Pancreas (tissue), 10 donors: ENCODE data around the gene MED13. TPM values are rescaled to one million over a fixed set of nuclear protein-coding genes. Genes with fewer than 3 reads are reported as not detected.

Experiments
- ATAC-seq, 4 donors: fragments of 200-7000 bp; cut with Tn5 transposase; one replicate each; pipeline versions ENCODE4 v1.8.0 to v1.9.1; 2020; ENCODE audit warnings: mild to moderate bottlenecking in 4 of 4, moderate library complexity in 4 of 4
- DNase-seq, 6 donors: peaks; one replicate each; pipeline ENCODE4 v3.0.0-alpha.2; 2020
- FAIRE-seq: peaks from 2 replicates; lab custom pipeline; 2012; peaks lifted over from hg19 to GRCh38; lab: Jason Lieb, UNC
- H3K27ac ChIP-seq, 4 donors: fragments of 200-600 bp; sonication (generic); 1 replicate in 3 of 4; 2 replicates in 1 of 4; pipeline versions ENCODE4 v1.5.0 to v1.8.0; 2020
- H3K27me3 ChIP-seq, 4 donors: fragments of 200-600 bp; one replicate each; pipeline ENCODE4 v1.8.0; 2021
- H3K36me3 ChIP-seq, 3 donors: fragments of 200-600 bp; sonication (generic) in 1 of 3; one replicate each; pipeline versions ENCODE4 v1.5.0 to v1.8.0; 2020 to 2021
- H3K4me1 ChIP-seq, 3 donors: fragments of 200-600 bp; one replicate each; pipeline ENCODE4 v1.8.0; 2021
- H3K4me3 ChIP-seq, 4 donors: fragments of 200-600 bp; sonication (generic) in 2 of 4; one replicate each; pipeline versions ENCODE4 v1.5.0 to v1.8.0; 2020 to 2021
- H3K9me3 ChIP-seq, 4 donors: fragments of 200-600 bp; one replicate each; pipeline ENCODE4 v1.8.0; 2021
- CTCF ChIP-seq, 4 donors: fragments of 200-600 bp; sonication (generic) in 3 of 4; IDR thresholded peaks; one replicate each; pipeline versions ENCODE4 v1.5.0 to v1.8.0; 2021; ENCODE audit warnings: antibody characterized with exemption in 4 of 4
- WGBS, 2 donors: extraction: QIAGEN DNeasy Blood & Tissue Kit; methylation state at CpG; one replicate each; pipeline ENCODE4 v1.1.7; 2013; 5-methylcytosine and 5-hydroxymethylcytosine counted together
- intact Hi-C, 3 donors: fragments of 100-400 bp; cut with DNase I; formaldehyde crosslinking; loops; one replicate each; pipeline versions ENCODE4 v1.11.1 to v1.14.2; 2022
- polyA plus RNA-seq, 2 donors: library from polyadenylated mRNA; stranded (reverse); fragments of 200-250 nt; gene quantifications; one replicate each; pipeline ENCODE4 v1.2.3, GENCODE V29; 2013
- total RNA-seq, 6 donors: library from RNA; stranded (reverse); fragmentation: NEBNext Ultra II Directional in 4 of 6; extraction: Animal tissue kit (Norgen Biotek cat#: 25700) in 4 of 6; gene quantifications; one replicate each; pipeline versions ENCODE4 v1.2.1 to v1.2.4, GENCODE V29; 2021 to 2023
- donor health status: healthy with polysubstance abuse.
- donor health status: DM: no; HTN: no; CAD: no; lungs with moderate emphysema.
- donor health status: DM: no; HTN: no; CAD: no.
- donor health status: control.
- donor health status: control.
- donor health status: Bipolar disorder and iron deficiency.
- donor health status: DM: yes; HTN: yes; CAD: no.
- donor health status: DM: no; HTN: no; CAD: no.
- donor health status: DM: no; HTN: no; CAD: no.
- donor health status: DM: yes; HTN: yes; CAD: no.

MED13 gene
- total and polyA plus RNA-seq, 8 donors = 5.0 to 39.8 (median 27.6) TPM

- intact Hi-C loops = no loop called here
- TF ChIP-seq CTCF (IDR thresholded peaks at IDR 0.05) = no peak
- FAIRE-seq = no peak
- Histone ChIP-seq H3K27me3 (no peaks in the 10 kb centered on the region), H3K36me3 (peaks cover 0 to 12% (median 7%) of the 10 kb centered on the region in 3 donors), H3K4me3 (no peak overlapping the region), H3K4me1 (peaks cover 4 to 31% (median 24%) of the 10 kb centered on the region in 3 donors), H3K9me3 (no peaks in the 10 kb centered on the region), H3K27ac (no peak overlapping the region)
- 68 to 71% methylated on average over 5 of the region's 5 CpGs for WGBS, 2 donors
- DNase-seq = no peak
- ATAC-seq = no peak
Measured at GRCh38 chr17:62049299-62049698, 15.8 kb downstream of the MED13 start.

- ATAC-seq = no peak
- no peak for FAIRE-seq
- Histone ChIP-seq H3K36me3 (peaks cover 0 to 12% (median 7%) of the 10 kb centered on the region in 3 donors), H3K27ac (no peak overlapping the region), H3K4me1 (peaks cover 4 to 20% (median 20%) of the 10 kb centered on the region in 3 donors), H3K27me3 (no peaks in the 10 kb centered on the region), H3K9me3 (no peaks in the 10 kb centered on the region), H3K4me3 (no peak overlapping the region)
- no peak for TF ChIP-seq CTCF (IDR thresholded peaks at IDR 0.05)
- intact Hi-C loops = no loop called here
- DNase-seq = no peak
- 91 to 92% methylated on average over 2 of the region's 2 CpGs for WGBS, 2 donors
Measured at GRCh38 chr17:62048262-62048661, 16.8 kb downstream of the MED13 start.

- H3K4me3 ChIP-seq = no peak overlapping the region
- no peak overlapping the region for H3K27ac ChIP-seq
- peaks cover 0 to 7% (median 0%) of the 10 kb centered on the region in 3 donors for H3K4me1 ChIP-seq
- intact Hi-C loops = no loop called here
- DNase-seq (no peak), FAIRE-seq (no peak), ATAC-seq (no peak)
- WGBS, 2 donors = 98 to 100% methylated on average over 1 of the region's 1 CpG
- H3K9me3 ChIP-seq = no peaks in the 10 kb centered on the region
- TF ChIP-seq CTCF (IDR thresholded peaks at IDR 0.05) = no peak
- H3K27me3 ChIP-seq = no peaks in the 10 kb centered on the region
- H3K36me3 ChIP-seq = peaks cover 0 to 12% (median under 1%) of the 10 kb centered on the region in 3 donors
Measured at GRCh38 chr17:62045517-62045916, 19.6 kb downstream of the MED13 start.

- DNase-seq = no peak
- 93 to 95% methylated on average over 4 of the region's 4 CpGs for WGBS, 2 donors
- peaks cover 0 to 12% (median 0%) of the 10 kb centered on the region in 3 donors for H3K36me3 ChIP-seq
- intact Hi-C loops = no loop called here
- H3K27ac ChIP-seq = no peak overlapping the region
- no peak overlapping the region for H3K4me3 ChIP-seq
- TF ChIP-seq CTCF (IDR thresholded peaks at IDR 0.05) = no peak
- H3K9me3 ChIP-seq = no peaks in the 10 kb centered on the region
- H3K4me1 ChIP-seq = peaks cover 0 to 7% (median 0%) of the 10 kb centered on the region in 3 donors
- FAIRE-seq = no peak
- no peak for ATAC-seq
- H3K27me3 ChIP-seq = no peaks in the 10 kb centered on the region
Measured at GRCh38 chr17:62045109-62045508, 20.0 kb downstream of the MED13 start.

GRCh38 chr17:62043602-62044001 is 21.5 kb downstream of the MED13 start:
- DNase-seq (no peak), FAIRE-seq (no peak), ATAC-seq (no peak)
- intact Hi-C loops = no loop called here
- H3K4me3 ChIP-seq = no peak overlapping the region
- TF ChIP-seq CTCF (IDR thresholded peaks at IDR 0.05) = no peak
- H3K36me3 ChIP-seq = peaks cover 0 to 16% (median 0%) of the 10 kb centered on the region in 3 donors
- H3K4me1 ChIP-seq = no peaks in the 10 kb centered on the region
- no peak overlapping the region for H3K27ac ChIP-seq
- no peaks in the 10 kb centered on the region for H3K27me3 ChIP-seq
- no peaks in the 10 kb centered on the region for H3K9me3 ChIP-seq
